Stimulated activated CD8-positive, alpha-beta memory T cell treated with anti-CD3 and anti-CD28 coated beads, Interleukin-2, amount 100 ng/mL, for 1 hour (primary cell): ENCODE data around the gene COL8A1.

ENCODE experiments used
- DNase-seq, 2 donors: peaks; one replicate each; pipeline ENCODE4 v3.0.0-alpha.2; 2020; ENCODE audit warnings: low read depth in 2 of 2

COL8A1 gene

DNA sequence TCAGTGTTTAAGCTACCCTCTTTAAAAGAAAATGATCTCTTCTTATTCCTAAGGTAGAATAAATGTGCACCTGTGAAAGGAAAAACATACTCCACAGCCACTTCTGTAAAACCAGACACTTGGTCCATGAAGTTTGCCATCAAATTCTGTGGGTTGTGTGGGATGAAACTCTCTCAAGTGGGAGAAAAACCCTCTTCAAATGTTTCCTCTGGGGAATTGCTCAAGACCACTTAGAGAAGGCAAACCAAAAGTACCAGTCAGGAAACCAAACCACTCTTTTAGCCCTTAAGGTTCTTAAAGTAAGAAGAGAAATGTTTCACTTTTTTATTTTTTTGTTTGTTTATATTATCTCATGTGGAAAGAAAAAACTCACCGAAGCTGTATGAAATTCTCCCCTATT lies 1.2 kb downstream of the COL8A1 start:
- no peak for DNase-seq

DNA sequence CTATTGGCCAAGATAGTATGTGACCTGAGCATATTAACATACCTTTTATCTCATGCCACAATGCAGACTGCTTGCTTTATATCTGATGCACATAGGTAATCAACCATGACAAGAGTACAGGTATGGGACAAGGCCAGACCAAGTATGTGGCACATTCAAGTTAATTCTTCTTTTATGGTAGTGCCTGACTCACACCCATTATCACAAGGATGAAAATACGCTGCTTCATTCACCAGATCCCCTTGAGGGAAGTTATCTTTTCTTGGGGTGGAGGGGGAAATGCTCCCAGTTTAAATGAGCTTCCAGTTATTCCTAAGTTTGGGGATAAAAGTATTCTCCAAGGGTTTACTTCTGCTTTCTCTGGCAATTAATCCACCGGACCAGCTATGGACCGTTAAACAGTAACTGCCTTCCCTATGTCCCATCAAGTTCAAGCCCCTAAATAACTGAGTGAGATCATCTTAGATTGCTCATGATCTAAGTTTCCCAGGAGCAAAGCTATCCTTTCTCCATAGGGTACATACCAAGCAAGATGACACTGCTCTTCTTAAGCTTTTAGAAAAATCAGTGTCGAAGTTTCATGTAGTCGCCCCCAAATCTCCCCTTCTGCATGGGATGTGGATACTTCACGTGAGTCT lies 1.9 kb downstream of the COL8A1 start:
- no peak for DNase-seq

DNA sequence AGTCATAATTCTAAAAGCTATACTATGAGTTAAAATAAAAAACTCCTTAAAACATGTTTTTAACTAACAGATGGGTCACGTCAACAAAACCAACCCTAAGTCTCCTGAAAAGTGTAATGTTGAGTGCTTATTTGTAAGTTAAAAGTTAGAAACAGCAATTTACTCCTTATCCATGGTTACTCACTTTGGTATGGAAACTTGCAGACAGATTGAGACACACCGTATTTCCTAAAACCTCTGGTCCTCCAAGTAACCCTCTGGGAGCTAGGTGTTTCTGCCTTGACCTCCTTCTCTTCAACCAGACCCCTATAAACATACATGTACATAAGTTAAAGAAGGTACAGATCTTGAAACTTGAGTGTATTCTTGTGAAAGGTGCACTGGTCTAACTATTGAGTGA lies 3.1 kb downstream of the COL8A1 start:
- no peak for DNase-seq

DNA sequence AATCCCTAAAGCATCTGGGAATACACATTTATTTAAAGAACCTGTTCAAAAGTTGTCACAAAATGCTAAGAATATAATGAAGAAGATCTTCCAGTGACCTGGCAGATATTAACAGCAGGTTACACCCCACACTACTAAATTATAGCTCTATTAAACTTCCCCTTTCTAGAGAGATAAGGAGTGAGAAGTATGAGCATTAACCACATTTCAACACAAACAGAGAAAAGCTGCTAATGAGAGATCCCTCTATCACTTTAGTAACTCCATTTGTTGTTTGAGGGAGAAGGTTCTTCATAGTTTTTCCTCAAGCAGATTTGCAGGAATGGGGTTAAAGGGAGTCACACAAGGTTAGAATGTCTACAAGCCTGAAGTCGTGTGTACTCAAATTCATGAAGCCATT lies 3.6 kb downstream of the COL8A1 start:
- DNase-seq, result no peak

DNA sequence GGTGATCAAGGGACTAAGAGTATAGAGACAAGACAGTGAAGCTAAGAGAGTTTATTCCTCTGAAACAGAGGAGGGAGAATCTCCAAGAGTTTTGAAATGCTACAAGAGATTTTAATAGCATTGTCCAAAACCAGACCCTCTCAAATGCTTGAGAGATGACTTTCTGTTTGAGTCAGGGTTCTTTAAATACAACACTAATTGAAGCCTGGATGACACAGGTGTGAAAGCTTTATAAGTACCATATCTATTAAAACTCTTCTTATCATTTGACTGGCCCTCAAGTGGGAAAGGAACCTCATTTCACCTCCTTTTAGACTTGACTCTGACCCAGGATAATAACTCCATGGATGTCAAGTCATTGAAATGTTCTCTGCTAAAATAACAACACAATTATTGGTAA lies 5.6 kb downstream of the COL8A1 start:
- DNase-seq, result no peak

DNA sequence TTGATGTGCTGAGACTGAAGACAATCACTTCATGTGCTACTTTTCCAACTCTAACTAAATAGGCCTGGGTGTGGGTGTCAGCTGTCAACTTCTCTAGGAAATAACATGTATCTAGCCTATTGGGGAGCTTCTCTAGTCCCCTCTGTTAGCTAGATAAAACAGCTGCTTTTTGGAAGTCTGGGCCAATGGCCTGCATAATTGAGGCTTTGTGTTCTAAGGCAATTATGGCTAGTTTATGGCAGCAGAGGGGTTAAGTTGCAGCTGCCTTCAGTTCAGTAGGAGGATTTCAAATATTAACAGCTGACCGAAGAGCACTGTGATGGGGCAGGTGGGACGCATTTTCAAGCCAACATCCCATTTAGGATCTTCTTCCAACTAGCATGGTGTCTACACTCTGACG lies 6.4 kb downstream of the COL8A1 start:
- DNase-seq, result no peak

DNA sequence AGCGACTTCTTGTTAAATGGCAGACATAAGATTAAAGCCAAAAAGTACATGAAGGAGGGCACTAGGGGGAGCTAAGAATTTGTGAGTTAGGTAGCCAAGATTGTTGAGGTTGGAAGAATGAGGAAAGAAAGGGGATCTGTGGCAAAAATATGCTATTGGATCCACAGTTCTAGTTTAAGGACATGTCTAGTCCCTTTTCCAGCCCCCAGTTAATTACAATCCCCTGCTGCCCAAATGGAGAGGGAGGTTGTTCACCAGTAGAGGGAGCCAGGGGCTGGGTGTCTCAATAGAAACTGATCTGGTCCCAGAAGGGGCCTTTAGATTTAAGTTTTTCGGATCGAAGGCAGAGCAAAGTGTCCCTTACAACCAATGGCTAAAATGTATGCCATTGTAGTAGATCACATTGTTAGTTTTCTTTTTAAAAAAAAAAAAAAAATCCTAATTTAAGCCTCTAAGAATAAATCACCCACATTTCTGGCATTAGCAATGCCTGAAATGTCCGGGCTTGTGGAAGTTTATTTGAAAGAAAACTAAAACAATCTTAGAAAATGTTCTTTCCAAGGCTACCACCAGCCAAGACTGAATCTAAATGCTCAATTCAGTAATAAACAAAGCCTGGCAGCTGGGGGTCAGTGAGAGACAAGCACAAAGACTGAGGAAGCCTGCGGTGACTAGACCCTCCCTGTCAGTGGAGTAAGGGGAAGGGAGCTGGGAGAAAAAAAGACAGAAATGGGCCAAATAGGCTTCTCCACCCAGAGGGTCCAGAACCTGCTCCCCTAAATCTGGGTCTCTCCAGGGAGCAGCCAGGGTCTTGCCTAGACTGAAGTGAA lies 7.1 kb downstream of the COL8A1 start:
- DNase-seq, result no peak

DNA sequence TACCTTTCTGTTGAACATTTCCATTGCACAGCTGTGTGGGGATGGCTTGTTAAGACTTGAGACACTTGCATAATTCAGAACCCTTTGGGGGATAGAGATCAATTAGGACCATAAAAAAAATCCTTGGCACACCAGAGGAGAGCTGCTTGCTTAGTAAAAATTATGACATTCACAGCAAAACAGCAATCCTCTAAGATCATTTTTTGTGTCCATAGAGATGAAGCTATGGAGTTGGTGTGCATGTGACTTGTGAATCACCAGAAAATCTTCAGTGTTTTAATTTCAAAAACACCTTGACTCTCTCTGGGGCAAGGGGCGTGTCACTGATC lies 7.7 kb downstream of the COL8A1 start:
- no peak for DNase-seq

DNA sequence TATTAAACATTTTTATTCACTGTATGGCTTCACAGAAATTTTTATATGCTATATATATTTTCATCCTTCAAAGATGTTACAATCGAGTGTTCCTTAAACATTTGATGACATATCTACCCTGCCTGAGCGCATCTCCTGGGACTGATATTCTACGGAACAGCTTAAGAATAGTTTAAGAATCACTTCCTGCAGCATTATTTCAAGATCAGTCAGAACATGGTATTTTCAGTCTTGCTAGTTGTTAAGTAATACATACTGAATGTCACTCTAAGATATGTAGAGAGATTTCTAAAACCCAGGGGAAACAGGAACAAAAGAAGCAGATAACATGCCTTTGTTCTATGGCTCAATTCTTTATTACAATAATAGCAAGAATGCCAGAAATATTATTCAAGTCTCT lies 8.7 kb downstream of the COL8A1 start:
- DNase-seq, result no peak

DNA sequence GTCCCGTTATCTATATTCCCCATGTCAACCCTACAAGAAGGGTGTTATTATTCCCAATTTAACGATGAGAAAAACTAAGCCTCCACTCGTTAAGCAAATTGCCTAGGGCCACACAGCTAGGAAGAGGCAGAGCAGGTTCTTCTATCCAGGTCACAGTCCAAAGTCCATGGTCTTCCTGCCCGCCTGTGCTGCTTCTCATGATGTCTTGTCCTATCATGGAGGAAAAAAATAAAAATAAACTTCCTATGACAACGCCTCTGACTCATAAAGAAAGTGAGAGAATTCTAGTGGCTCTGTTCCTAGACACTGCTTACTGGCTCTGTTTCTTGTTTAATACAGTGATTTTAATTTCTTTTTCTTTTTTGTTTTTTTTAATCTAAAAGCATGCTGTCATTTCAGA lies 9.7 kb downstream of the COL8A1 start:
- no peak for DNase-seq

DNA sequence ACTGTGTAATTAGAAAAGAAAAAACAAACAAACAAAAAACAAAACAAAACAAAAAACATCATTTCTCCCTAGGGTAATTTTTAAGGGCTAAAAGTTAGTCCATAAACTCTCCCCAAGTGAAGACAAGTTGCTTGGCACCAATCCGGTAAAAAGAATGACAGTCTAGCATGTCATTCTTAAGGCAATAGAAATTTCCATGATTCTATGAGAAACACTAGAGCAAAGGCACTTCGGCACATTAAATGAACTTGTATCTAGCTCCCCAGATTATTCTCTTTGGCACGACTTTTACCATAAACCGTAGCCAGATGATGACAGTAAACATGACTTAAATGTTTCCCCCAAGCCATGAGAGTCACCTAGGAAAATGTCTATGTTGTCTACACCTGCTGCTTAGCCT lies 10.1 kb downstream of the COL8A1 start:
- DNase-seq, result no peak

DNA sequence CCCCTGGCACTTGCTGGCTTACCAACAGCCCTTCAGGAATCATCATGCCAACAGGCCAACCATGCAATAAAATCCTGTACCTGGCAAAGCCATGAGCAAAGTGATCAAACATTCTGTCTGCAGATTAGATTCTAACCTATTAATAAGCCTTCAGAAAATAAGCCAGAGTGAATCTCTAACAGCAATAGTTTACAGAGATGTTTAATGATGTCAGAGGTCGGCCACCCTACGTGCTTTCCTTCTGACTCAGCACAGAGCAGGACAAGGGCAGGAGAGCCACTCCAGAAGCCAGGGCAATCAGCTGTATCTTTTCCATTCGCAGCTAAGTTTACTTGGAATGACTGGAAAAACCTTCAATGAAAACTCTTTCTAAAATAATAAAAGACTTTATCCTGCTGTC lies 13.1 kb downstream of the COL8A1 start:
- no peak for DNase-seq

DNA sequence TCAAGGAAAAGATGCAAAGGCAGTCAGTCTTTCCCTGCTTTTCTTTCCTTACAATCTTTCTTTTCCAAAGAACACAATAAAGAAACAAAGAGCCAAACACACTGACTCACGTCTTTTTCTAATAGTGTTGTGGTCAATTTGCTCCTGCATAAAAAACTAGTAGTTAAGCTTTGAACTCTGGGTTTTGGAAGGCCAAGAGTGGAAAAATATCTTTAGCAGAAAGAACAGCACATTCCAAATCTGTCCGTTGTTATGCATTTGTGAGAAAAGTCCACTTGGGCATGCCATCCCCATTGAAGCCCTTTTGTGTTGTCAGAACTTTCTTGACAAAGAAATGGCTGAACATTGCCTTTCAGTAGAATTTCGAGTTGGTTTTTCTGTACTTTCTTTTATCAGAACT lies 18.2 kb downstream of the COL8A1 start:
- DNase-seq, result no peak

DNA sequence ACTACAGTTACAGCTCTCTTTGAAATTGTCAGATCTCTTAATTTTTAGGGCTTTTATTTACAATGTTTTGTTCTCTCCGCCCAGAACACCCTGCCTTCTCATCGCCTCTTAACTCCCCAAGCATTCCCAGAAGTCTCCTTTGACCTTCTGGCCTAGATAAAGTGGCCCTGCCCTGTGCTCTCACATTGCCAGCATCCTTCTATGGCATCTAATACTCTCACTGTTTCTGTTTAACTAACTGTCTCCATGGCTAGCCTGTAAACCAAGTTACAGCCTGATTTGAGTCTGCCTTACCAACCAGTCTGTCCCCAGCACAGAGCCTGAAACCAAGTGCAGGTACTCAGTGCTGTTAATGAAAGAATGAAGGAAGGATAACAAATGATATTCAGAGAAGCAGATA lies 19.9 kb downstream of the COL8A1 start:
- DNase-seq, result no peak

DNA sequence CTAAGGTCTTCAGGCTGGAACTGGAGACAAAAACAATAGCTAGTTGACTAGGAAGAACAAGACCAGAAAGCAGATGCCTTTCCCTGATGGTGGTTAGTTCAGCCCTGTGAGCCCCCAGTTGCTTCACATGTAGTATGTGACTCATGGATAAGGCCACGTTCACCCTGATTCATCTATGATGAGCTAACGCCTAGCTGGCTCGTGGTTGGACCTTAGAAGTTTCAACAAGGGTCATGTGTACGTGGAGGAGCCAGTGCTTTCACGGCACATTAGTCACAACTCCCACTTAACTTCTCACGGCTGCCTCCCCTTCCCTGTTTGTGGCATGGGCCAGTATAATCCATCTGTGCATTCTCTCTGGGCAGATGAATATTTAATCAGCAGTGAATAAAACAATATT lies 20.6 kb downstream of the COL8A1 start:
- no peak for DNase-seq

DNA sequence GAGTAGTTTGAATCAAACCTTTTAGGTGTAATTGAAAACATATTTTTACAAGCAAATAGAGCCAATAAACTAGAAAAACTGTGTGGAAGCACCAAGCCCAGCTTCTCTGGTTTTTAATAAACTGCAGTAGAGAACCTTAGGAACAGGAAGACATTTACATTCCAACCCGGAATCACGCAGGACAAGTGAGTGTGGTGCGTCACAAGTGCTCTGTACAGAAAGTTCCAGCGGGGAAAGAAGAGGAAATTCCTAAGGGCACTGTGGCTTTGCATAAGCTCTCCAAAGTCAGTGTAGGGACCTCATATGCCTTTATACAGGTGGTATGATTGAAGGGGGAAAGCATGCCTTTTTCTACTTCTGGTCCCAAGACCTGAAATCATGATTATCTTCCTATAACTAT lies 21.6 kb downstream of the COL8A1 start:
- DNase-seq, result no peak

DNA sequence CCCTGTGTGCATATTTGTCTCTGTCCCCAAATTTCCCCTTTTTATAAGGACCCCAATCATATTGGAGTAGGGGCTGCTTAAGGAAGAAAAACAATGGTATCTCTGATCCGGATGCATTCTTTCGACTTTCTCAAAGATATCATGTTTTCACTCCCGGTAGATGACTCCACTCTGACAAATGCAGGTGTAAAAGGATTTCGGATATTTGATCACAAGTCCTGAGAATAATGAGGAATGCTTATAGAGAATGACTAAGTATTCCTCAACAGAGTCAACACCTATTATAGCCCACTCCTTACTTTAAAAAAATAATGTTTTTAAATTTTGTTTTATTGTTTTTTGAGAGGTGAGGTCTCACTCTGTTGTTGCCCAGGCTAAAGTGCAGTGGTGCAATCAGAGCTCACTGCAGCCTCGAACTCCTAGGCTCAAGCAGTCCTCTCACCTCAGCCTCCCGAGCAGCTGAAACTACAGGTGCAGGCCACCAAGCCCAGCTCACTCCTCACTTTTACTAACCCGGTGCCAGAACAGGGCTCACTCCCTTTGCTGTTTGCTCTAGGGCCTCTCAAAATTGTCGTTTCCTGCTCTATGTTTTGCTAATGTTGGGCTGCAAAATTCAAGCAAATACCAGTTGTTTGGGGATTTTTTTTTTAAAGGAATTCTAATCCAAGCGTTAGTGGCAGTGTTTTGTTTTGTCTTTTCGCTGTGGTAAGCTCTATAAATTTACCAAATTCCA lies 24.6 kb downstream of the COL8A1 start:
- no peak for DNase-seq

DNA sequence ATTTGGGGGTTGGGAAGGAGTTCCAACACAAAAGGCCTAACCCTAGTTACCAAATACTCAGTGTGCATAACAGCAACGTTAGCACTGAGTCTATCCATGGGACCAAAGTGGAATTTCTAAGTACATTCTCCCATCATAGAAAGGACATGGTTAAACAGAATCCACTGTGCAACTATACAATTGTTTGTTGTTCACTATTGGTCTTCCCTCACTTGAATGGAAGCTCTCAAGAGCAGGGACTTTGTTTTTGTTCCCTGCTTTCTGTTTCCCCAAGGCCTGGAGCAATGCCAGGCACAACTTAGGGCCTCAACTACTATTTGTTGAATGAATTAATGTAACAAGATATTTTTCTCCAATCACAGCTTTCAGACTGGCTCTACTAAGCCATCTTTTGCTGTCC lies 25.6 kb downstream of the COL8A1 start:
- DNase-seq, result no peak

DNA sequence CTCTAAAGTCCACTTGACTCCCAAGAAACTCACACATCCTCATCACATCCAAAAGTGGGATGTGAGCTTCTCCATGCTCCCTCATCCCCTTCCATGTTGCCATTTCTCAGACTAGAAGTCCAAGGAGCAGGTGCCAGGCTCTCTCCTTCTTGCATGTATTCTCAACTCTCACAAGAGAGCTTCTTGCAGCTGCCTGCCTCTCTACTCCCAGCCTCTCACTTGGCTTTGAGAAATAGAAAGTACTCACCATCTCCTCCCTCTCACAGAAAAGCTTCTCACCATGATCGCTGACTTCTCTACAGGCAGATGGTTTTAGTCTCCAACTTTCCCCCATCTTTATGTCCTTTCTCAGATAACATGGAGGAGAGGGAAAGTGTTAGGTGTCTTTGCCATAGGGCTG lies 26.6 kb downstream of the COL8A1 start:
- DNase-seq, result no peak

DNA sequence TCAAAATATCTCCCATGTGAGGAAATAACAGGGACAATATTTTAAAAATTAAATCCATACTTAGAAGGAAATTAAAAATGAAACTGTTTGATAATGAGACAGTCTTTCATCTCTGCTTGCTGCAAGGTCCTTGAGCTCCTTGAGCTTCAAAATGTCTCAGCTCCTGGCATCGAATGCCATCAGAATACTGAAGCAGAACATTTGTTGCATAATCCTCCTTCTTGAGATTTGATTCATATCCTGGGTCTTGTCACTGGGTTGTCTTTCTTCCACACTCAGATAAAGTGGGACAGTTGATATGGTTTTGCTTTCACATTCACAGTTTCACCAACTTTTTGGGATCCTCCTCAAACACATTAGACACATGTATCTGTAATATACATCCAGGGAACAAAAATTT lies 27.8 kb downstream of the COL8A1 start:
- no peak for DNase-seq

DNA sequence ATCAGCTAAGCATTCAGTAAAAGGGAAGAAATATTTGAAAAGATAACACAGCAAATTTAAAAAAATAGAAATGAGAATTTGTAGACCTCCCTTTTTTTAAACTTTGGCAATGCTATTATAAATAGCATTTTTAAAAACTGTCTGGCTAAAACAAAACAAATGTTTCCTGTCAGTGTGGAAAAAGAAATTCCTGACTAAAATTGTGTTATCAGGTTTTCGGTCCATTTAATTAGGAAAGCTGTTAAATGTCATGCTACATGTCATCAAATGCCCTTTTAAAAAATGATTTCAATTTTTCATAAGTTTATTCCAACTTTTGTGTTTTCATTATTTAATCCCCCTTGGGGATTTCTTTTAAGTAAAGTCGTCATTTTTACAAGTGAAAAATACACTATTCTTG lies 29.6 kb downstream of the COL8A1 start:
- no peak for DNase-seq

DNA sequence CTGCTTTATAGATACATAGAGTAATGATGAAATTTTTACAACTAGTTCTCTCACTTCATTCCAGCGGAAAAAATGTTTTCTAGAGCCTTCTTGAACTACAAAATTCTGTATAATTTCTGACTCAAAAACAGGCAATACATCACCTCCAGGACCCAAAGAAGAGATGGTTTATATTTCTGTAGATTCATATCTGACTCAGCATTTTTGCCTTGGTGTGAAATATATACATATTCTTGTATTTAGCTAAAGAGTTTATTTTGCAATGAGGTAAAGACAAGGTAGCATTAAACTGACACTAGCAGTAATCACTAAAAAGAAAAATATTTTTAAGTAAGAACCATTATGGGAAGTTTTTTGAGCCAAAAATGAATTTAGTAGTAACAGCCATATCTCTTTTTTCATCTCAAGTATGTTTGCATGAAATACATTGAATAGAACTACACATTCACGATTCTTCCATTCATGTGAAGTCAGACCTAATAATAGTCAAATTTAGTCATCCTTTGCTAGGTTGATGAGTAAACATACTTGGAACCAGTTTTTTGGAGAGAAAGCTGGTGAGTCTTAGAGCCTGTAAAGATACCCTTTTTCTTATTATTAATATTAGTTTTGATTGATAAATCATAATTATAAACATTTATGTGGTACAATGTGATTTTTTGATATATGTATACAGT lies 31.6 kb downstream of the COL8A1 start:
- no peak for DNase-seq

DNA sequence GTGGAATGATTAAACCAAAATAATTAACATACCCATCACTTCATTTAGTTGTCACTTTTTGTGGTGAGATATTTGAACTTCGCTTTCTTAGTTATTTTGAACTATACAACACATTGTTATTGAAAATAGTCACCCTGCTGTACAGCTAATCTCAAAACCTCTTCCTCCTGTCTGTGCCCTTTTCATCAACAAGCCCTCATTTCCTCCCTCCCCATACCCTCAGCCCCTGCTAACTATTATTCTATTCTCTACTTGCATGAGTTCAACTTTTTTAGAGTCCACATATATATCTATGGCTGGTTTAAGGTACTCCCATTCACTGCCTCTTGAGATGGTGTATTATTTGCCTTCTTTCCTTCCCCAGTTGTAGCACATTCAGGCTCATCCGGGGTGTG lies 32.2 kb downstream of the COL8A1 start:
- no peak for DNase-seq
